ENCODE results near the gene NPEPL1. TPM values are rescaled to one million over a fixed set of nuclear protein-coding genes. Genes with fewer than 3 reads are reported as not detected.

The NPEPL1 gene
- total and polyA plus RNA-seq, 2 of the 8 experiments (the other 6 are each of a cell fraction or from before 2014, with no cell fraction given) = 12.4 to 26.8 TPM

DNA sequence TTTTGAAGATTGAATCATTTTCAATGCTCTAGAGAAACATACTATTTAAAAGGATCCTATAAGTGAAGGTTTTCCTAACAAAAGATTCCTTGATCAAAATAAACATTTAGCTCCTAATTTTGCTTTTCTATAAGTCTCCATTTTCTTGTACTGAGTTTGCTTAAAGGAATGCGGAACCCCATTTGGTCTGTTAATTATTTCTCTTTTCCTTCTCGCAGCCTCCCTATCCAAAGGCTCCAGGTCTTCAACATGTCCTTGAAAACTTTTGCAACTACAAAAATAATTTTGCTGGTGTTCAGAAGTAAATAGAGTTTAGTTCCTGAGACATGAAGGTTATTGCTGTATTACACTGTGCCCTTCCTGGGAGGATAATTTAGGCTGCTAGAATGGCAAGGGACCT, 8.3 kb upstream of the NPEPL1 start:
- CTCF ChIA-PET (ENCODE audit: partially characterized antibody) = no interaction called here
- Histone ChIP-seq H3K4me2 (ENCODE audit: insufficient read depth in 1 of 2, low read depth in 2 of 2, low read length in 2 of 2) (no peak overlapping the region), H3K4me3 (ENCODE audit: extremely low read depth in 1 of 4, insufficient read depth in 2 of 4, low read depth in 3 of 4, low read length in 4 of 4) (no peak overlapping the region), H3K14ac (ENCODE audit: insufficient read length) (no peak overlapping the region), H2BK20ac (ENCODE audit: low read length) (no peak overlapping the region), H3K56ac (replicated peaks; ENCODE audit: insufficient read length, low read depth, low read length) (no peak overlapping the region), H3K27me3 (replicated peaks in 1 of 4; ENCODE audit: control insufficient read depth in 3 of 4, extremely low read depth in 1 of 4, insufficient read depth in 3 of 4, low read length in 3 of 4) (no peaks in the 10 kb centered on the region), H3K23ac (ENCODE audit: insufficient read length) (no peak overlapping the region), H3K36me3 (ENCODE audit: control insufficient read depth in 2 of 4, insufficient read depth in 4 of 4, low read length in 3 of 4) (peaks cover 0 to 16% (median 7%) of the 10 kb centered on the region in 4 experiments; a peak in 4 of 8 replicates), H3K79me2 (ENCODE audit: control insufficient read depth in 1 of 2, insufficient read depth in 2 of 2, low read length in 2 of 2) (no peaks in the 10 kb centered on the region), H2BK120ac (replicated peaks; ENCODE audit: low read depth, low read length) (no peak overlapping the region), H4K91ac (replicated peaks; ENCODE audit: insufficient read length, low read length) (no peak overlapping the region), H2AFZ (ENCODE audit: low read length) (no peak overlapping the region), H3K4ac (replicated peaks; ENCODE audit: insufficient read length, low read depth, low read length) (no peak overlapping the region), H3K9me3 (ENCODE audit: insufficient read depth in 2 of 2, low read depth in 1 of 2, low read length in 1 of 2) (no peaks in the 10 kb centered on the region), H3K27ac (ENCODE audit: low read depth, low read length) (no peak overlapping the region), H2AK5ac (ENCODE audit: low read depth, low read length) (no peak overlapping the region), H3K9ac (replicated peaks in 1 of 4; ENCODE audit: extremely low read depth in 1 of 4, low read depth in 3 of 4, low read length in 3 of 4) (no peak overlapping the region), H4K8ac (ENCODE audit: extremely low read depth, insufficient read depth, low read length) (no peak overlapping the region), H2BK12ac (ENCODE audit: low read depth, low read length) (no peak overlapping the region), H3K4me1 (replicated peaks in 1 of 4; ENCODE audit: control insufficient read depth in 3 of 4, insufficient read depth in 4 of 4, low read length in 3 of 4) (peaks cover 0 to 9% (median 3%) of the 10 kb centered on the region in 4 experiments; a peak in 5 of 7 replicates), H4K5ac (ENCODE audit: insufficient read length, low read depth, low read length) (no peak overlapping the region), H2BK15ac (ENCODE audit: low read length) (no peak overlapping the region), H3K79me1 (ENCODE audit: low read depth, low read length) (no peaks in the 10 kb centered on the region), H3K23me2 (ENCODE audit: low read depth, low read length) (peaks cover 5% of the 10 kb centered on the region; the same call in 1 of the 2 replicates), H2BK5ac (ENCODE audit: low read depth, low read length) (no peak overlapping the region), H4K20me1 (replicated peaks in 1 of 2; ENCODE audit: control insufficient read depth in 1 of 2, insufficient read depth in 2 of 2, low read length in 2 of 2) (peaks cover 0 to 5% of the 10 kb centered on the region in 2 experiments), H3K18ac (ENCODE audit: extremely low read depth, low read length) (no peak overlapping the region)
- DNase-seq (ENCODE audit: low read depth in 1 of 2, low spot score in 2 of 2) (no peak), FAIRE-seq (no peak)
- no peak for TF ChIP-seq EZH2 (IDR thresholded peaks at IDR 0.05; ENCODE audit: low read depth, low read length, severe bottlenecking)
- WGBS, 2 experiments (ENCODE audit: extremely low coverage in 1 of 2, insufficient coverage in 1 of 2, insufficient read length in 1 of 2, insufficient replicate concordance in 2 of 2, low coverage in 1 of 2, low lambda C conversion rate in 2 of 2, missing lambda C conversion rate in 1 of 2) = 87% methylated on average over 2 of the region's 2 CpGs; no CpG with 5 or more reads in 1 of the 2 experiments
- POLR2A ChIA-PET (ENCODE audit: partially characterized antibody) = interaction anchor here (0.6 to 1.4 kb wide), 5 partner anchors 9 to 159 kb away, joined by 3 to 5 read pairs (median 4); no protein-coding TSS in a partner anchor

Data from H1 (cell line).